Measurements from ENCODE around the gene LTBP1. TPM values are rescaled to one million over a fixed set of nuclear protein-coding genes. Genes with fewer than 3 reads are reported as not detected.

Gene LTBP1
- total and polyA plus RNA-seq, 4 donors: 5.8 to 57.6 (median 10.2) TPM

DNA sequence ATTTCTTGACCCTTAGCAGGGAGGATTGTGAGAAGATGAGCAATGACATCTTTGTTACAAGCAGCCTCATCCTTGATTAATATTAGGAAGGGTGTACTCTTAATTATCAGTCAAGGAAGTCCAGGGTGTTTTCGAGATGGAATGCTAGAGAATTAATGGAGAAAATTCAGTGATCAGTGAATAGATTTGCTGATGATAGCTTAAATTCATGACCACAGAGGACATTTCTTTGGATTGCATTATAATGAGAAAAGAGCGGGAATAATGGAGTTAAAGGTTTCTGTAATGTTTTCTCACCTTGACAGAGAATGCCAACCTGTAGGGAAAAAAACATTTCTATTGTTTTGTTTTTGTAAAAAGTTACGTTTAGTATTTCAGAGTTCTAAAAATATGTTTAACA, 249.9 kb downstream of the LTBP1 start:
- 90% methylated on average over 3 of the region's 3 CpGs for WGBS
- TF ChIP-seq, protein P1, sequence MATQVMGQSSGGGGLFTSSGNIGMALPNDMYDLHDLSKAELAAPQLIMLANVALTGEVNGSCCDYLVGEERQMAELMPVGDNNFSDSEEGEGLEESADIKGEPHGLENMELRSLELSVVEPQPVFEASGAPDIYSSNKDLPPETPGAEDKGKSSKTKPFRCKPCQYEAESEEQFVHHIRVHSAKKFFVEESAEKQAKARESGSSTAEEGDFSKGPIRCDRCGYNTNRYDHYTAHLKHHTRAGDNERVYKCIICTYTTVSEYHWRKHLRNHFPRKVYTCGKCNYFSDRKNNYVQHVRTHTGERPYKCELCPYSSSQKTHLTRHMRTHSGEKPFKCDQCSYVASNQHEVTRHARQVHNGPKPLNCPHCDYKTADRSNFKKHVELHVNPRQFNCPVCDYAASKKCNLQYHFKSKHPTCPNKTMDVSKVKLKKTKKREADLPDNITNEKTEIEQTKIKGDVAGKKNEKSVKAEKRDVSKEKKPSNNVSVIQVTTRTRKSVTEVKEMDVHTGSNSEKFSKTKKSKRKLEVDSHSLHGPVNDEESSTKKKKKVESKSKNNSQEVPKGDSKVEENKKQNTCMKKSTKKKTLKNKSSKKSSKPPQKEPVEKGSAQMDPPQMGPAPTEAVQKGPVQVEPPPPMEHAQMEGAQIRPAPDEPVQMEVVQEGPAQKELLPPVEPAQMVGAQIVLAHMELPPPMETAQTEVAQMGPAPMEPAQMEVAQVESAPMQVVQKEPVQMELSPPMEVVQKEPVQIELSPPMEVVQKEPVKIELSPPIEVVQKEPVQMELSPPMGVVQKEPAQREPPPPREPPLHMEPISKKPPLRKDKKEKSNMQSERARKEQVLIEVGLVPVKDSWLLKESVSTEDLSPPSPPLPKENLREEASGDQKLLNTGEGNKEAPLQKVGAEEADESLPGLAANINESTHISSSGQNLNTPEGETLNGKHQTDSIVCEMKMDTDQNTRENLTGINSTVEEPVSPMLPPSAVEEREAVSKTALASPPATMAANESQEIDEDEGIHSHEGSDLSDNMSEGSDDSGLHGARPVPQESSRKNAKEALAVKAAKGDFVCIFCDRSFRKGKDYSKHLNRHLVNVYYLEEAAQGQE (IDR thresholded peaks at IDR 0.05): no peak
- TF ChIP-seq JUND (IDR thresholded peaks at IDR 0.05): no peak
- TF ChIP-seq NR2F2 (IDR thresholded peaks at IDR 0.05): no peak
- no peak for TF ChIP-seq EGR1 (IDR thresholded peaks at IDR 0.05; ENCODE audit: low read depth in 2 of 2)
- no peak for TF ChIP-seq HNF4A (conservative IDR thresholded peaks at IDR 0.05)
- TF ChIP-seq, protein P2, sequence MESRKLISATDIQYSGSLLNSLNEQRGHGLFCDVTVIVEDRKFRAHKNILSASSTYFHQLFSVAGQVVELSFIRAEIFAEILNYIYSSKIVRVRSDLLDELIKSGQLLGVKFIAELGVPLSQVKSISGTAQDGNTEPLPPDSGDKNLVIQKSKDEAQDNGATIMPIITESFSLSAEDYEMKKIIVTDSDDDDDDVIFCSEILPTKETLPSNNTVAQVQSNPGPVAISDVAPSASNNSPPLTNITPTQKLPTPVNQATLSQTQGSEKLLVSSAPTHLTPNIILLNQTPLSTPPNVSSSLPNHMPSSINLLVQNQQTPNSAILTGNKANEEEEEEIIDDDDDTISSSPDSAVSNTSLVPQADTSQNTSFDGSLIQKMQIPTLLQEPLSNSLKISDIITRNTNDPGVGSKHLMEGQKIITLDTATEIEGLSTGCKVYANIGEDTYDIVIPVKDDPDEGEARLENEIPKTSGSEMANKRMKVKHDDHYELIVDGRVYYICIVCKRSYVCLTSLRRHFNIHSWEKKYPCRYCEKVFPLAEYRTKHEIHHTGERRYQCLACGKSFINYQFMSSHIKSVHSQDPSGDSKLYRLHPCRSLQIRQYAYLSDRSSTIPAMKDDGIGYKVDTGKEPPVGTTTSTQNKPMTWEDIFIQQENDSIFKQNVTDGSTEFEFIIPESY (IDR thresholded peaks at IDR 0.05): no peak
- TF ChIP-seq, protein P3, sequence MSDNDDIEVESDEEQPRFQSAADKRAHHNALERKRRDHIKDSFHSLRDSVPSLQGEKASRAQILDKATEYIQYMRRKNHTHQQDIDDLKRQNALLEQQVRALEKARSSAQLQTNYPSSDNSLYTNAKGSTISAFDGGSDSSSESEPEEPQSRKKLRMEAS (IDR thresholded peaks at IDR 0.05): no peak
- TF ChIP-seq SP1 (IDR thresholded peaks at IDR 0.05): no peak
- no peak for TF ChIP-seq RXRA (IDR thresholded peaks at IDR 0.05)

DNA sequence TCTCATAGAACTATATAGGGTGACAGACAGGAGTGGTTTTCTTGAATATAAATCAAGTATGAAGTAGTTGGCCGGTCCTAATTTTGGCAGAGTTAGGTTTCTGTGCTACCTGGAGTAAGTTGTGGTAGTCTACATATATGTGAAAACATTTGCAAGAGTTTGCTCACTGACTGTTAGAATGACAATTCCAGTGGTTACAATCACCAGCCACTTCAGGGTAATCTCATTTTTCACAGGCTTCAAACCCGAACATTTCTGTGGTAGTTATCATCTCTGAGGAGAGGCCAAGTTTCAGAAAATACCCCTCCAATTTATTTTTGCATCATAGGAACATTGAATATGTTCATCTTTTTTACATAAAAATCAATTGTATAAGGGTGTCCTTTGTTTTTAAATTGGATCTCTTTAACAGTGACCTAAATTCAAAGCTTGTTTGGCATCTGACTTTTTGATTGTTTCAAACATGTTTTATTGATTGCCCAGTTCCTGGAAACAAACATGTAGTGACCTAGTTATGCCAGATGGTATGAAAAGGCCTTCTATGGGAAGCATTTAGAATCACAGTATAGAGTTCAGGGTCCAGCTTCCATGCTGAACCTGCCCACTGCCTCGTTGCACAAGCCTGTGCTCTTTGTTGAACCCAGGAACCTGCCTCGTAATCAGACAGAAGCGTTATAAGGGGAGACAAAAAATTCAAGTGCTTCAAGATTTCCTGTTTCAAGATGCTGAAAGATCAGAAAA, 250.6 kb downstream of the LTBP1 start:
- Histone ChIP-seq H3K9ac (ENCODE audit: low read depth in 1 of 2, low read length in 2 of 2) (no peak overlapping the region), H3K27ac (ENCODE audit: low read depth in 1 of 2, low read length in 2 of 2) (peak overlapping the region; percentile 2 to 35)
- TF ChIP-seq GABPA (IDR thresholded peaks at IDR 0.05 in 1 of 2, conservative IDR thresholded peaks at IDR 0.05 in 1 of 2): no peak
- TF ChIP-seq, protein P1 (IDR thresholded peaks at IDR 0.05): peak; percentile 34
- TF ChIP-seq, protein P3 (IDR thresholded peaks at IDR 0.05): peak; percentile 38
- peak; percentile 79 to 85 for TF ChIP-seq RXRA (IDR thresholded peaks at IDR 0.05)
- TF ChIP-seq, protein P4, sequence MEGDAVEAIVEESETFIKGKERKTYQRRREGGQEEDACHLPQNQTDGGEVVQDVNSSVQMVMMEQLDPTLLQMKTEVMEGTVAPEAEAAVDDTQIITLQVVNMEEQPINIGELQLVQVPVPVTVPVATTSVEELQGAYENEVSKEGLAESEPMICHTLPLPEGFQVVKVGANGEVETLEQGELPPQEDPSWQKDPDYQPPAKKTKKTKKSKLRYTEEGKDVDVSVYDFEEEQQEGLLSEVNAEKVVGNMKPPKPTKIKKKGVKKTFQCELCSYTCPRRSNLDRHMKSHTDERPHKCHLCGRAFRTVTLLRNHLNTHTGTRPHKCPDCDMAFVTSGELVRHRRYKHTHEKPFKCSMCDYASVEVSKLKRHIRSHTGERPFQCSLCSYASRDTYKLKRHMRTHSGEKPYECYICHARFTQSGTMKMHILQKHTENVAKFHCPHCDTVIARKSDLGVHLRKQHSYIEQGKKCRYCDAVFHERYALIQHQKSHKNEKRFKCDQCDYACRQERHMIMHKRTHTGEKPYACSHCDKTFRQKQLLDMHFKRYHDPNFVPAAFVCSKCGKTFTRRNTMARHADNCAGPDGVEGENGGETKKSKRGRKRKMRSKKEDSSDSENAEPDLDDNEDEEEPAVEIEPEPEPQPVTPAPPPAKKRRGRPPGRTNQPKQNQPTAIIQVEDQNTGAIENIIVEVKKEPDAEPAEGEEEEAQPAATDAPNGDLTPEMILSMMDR (IDR thresholded peaks at IDR 0.05; ENCODE audit: low read depth, low read length, missing input control): no peak
- TF ChIP-seq HNF4G (IDR thresholded peaks at IDR 0.05): peak; percentile 83
- no peak for TF ChIP-seq EGR1 (IDR thresholded peaks at IDR 0.05; ENCODE audit: low read depth in 2 of 2)
- peak; percentile 95 for TF ChIP-seq HNF4A (conservative IDR thresholded peaks at IDR 0.05)
- peak; percentile 14 for TF ChIP-seq NR2F2 (IDR thresholded peaks at IDR 0.05)
- no peak for TF ChIP-seq TAF1 (conservative IDR thresholded peaks at IDR 0.05)
- TF ChIP-seq JUND (IDR thresholded peaks at IDR 0.05): peak in 1 of 2 donors; percentile 57
- TF ChIP-seq FOXA1 (IDR thresholded peaks at IDR 0.05): no peak
- TF ChIP-seq SP1 (IDR thresholded peaks at IDR 0.05): peak; percentile 92
- TF ChIP-seq YY1 (IDR thresholded peaks at IDR 0.05): peak; percentile 50
- TF ChIP-seq, protein P2 (IDR thresholded peaks at IDR 0.05): peak; percentile 64
- TF ChIP-seq FOXA2 (IDR thresholded peaks at IDR 0.05): no peak

More for the DNA sequence above, 249.9 kb downstream of the LTBP1 start:
- H3K9me3 ChIP-seq (ENCODE audit: control insufficient read depth in 4 of 4, low read length in 3 of 4): no peaks in the 10 kb centered on the region
- H3K4me3 ChIP-seq (ENCODE audit: low read depth in 1 of 3, low read length in 3 of 3): no peak overlapping the region
- no peak overlapping the region for H3K9ac ChIP-seq (ENCODE audit: low read depth in 1 of 2, low read length in 2 of 2)
- H3K36me3 ChIP-seq (ENCODE audit: control insufficient read depth in 4 of 4, insufficient read depth in 3 of 4, low read depth in 1 of 4, low read length in 3 of 4): no peaks in the 10 kb centered on the region
- H3K4me1 ChIP-seq (ENCODE audit: control insufficient read depth in 4 of 4, insufficient read depth in 4 of 4, low read length in 3 of 4): peaks cover 0 to 10% (median 4%) of the 10 kb centered on the region in 4 donors
- no peak for DNase-seq (ENCODE audit: low spot score)
- no peaks in the 10 kb centered on the region for H3K27me3 ChIP-seq (ENCODE audit: control insufficient read depth in 4 of 4, insufficient read depth in 4 of 4, low read length in 3 of 4)
- no peak overlapping the region for H3K27ac ChIP-seq (ENCODE audit: low read depth in 1 of 2, low read length in 2 of 2)

More for the DNA sequence above, 250.6 kb downstream of the LTBP1 start:
- H3K4me1 ChIP-seq (ENCODE audit: control insufficient read depth in 4 of 4, insufficient read depth in 4 of 4, low read length in 3 of 4): peaks cover 2 to 12% (median 5%) of the 10 kb centered on the region in 4 donors
- H3K36me3 ChIP-seq (ENCODE audit: control insufficient read depth in 4 of 4, insufficient read depth in 3 of 4, low read depth in 1 of 4, low read length in 3 of 4): no peaks in the 10 kb centered on the region
- H3K4me3 ChIP-seq (ENCODE audit: low read depth in 1 of 3, low read length in 3 of 3): no peak overlapping the region
- DNase-seq (ENCODE audit: low spot score): no peak
- WGBS: 52% methylated on average over 5 of the region's 5 CpGs
- no peaks in the 10 kb centered on the region for H3K9me3 ChIP-seq (ENCODE audit: control insufficient read depth in 4 of 4, low read length in 3 of 4)
- no peaks in the 10 kb centered on the region for H3K27me3 ChIP-seq (ENCODE audit: control insufficient read depth in 4 of 4, insufficient read depth in 4 of 4, low read length in 3 of 4)

Measured in liver (tissue), 9 donors.